ENCODE results near the gene DARS2.

GRCh38 chr1:173853074-173853473 is 28.6 kb downstream of the DARS2 start:
- no peak for TF ChIP-seq CTCF (IDR thresholded peaks at IDR 0.05)
- TF ChIP-seq POLR2A (IDR thresholded peaks at IDR 0.05), result no peak
